HepG2 (cell line): ENCODE data around the gene SELENOV. TPM values are rescaled to one million over a fixed set of nuclear protein-coding genes. Genes with fewer than 3 reads are reported as not detected.

Experiments
- ATAC-seq: fragments of 200-7000 bp; cut with Tn5 transposase; 3 replicates; pipeline ENCODE4 v1.9.1; 2020; ENCODE audit warnings: mild to moderate bottlenecking, moderate library complexity
- BruUV-seq: library from RNA; stranded (reverse); fragments of 400-500 nt; replicated peaks from 2 replicates; lab custom pipeline; 2021; lab: Mats Ljungman, UMichigan
- CTCF ChIA-PET: fragments of 300-600 bp; formaldehyde crosslinking; extraction: SDS; loops from one replicate; lab custom pipeline; 2021; ENCODE audit warnings: low total read pairs, inconsistent platforms, low intra/inter-chr PET ratio; lab: Yijun Ruan, JAX
- POLR2A ChIA-PET: fragments of 350-600 bp; sonication (Branson Sonifier 250); formaldehyde crosslinking; loops from one replicate; lab custom pipeline; 2020; ENCODE audit warnings: antibody characterized with exemption, inconsistent platforms; lab: Yijun Ruan, JAX
- DNase-seq: peaks from one replicate; pipeline ENCODE4 v3.0.0-alpha.2; 2015; ENCODE audit warnings: low spot score
- FAIRE-seq: peaks from 3 replicates; lab custom pipeline; 2011; peaks lifted over from hg19 to GRCh38; lab: Jason Lieb, UNC
- H2AFZ ChIP-seq: one replicate; pipeline ENCODE4 v1.6.1; 2011; ENCODE audit warnings: low read length, inconsistent platforms
- H3K27ac ChIP-seq: fragments of 300-600 bp; 3 replicates; pipeline ENCODE4 v1.8.0; 2011; ENCODE audit warnings: mixed run types, mild to moderate bottlenecking, mixed read lengths, low read length, inconsistent platforms; ENCODE audit not compliant: insufficient read depth; ENCODE audit errors: extremely low read length
- H3K27me3 ChIP-seq, 2 experiments: fragments of 200-600 bp in 1 of 2; 2 replicates in 1 of 2; 3 replicates in 1 of 2; pipeline versions ENCODE4 v1.6.0 to v1.8.0; 2011; ENCODE audit warnings: low read length in 2 of 2, mild to moderate bottlenecking in 2 of 2, moderate library complexity in 2 of 2, inconsistent platforms in 1 of 2; ENCODE audit not compliant: insufficient read depth in 2 of 2, control insufficient read depth in 1 of 2
- H3K36me3 ChIP-seq, 2 experiments: fragments of 200-600 bp in 1 of 2; replicated peaks in 1 of 2; 2 replicates in 1 of 2; 3 replicates in 1 of 2; pipeline versions ENCODE4 v1.5.1 to v1.8.0; 2011; ENCODE audit warnings: low read length in 2 of 2, inconsistent platforms in 1 of 2; ENCODE audit not compliant: insufficient read depth in 2 of 2, control insufficient read depth in 1 of 2
- H3K4me1 ChIP-seq: 2 replicates; pipeline ENCODE4 v1.5.1; 2012; ENCODE audit warnings: low read length, inconsistent platforms; ENCODE audit not compliant: insufficient read depth
- H3K4me2 ChIP-seq: 2 replicates; pipeline ENCODE4 v1.6.0; 2011; ENCODE audit warnings: low read depth, low read length, inconsistent platforms
- H3K4me3 ChIP-seq, 3 experiments: fragments of 200-600 bp in 1 of 3; sonication (generic), shearing (Covaris generic) in 1 of 3; replicated peaks in 1 of 3; 2 replicates each; pipeline ENCODE4 v1.5.1; 2011 to 2016; ENCODE audit warnings: low read length in 3 of 3, inconsistent platforms in 2 of 3, low read depth in 2 of 3, mild to moderate bottlenecking in 2 of 3, control low read depth in 1 of 3, mixed read lengths in 1 of 3; ENCODE audit not compliant: insufficient read depth in 1 of 3
- H3K79me2 ChIP-seq: one replicate; pipeline ENCODE4 v1.6.1; 2011; ENCODE audit warnings: low read length, inconsistent platforms; ENCODE audit not compliant: insufficient read depth
- H3K9ac ChIP-seq: 2 replicates; pipeline ENCODE4 v1.6.0; 2011; ENCODE audit warnings: mild to moderate bottlenecking, low read depth, low read length, inconsistent platforms; ENCODE audit not compliant: insufficient read depth
- H3K9me3 ChIP-seq: 2 replicates; pipeline ENCODE4 v1.5.1; 2012; ENCODE audit warnings: mild to moderate bottlenecking, low read length
- H4K20me1 ChIP-seq: 2 replicates; pipeline ENCODE4 v1.6.0; 2011; ENCODE audit warnings: inconsistent platforms, mild to moderate bottlenecking, low read length, moderate library complexity; ENCODE audit not compliant: insufficient read depth
- CENPX ChIP-seq: sonication (generic); formaldehyde crosslinking; IDR thresholded peaks from 2 replicates; pipeline ENCODE4 v1.9.0; 2021; ENCODE audit warnings: mild to moderate bottlenecking, missing genetic modification reagents, moderate library complexity
- HOXD1 ChIP-seq: sonication (generic); formaldehyde crosslinking; IDR thresholded peaks from 2 replicates; pipeline ENCODE4 v1.5.0; 2020; ENCODE audit warnings: missing genetic modification reagents
- IKZF4 ChIP-seq: sonication (generic); formaldehyde crosslinking; IDR thresholded peaks from 2 replicates; pipeline ENCODE4 v1.5.1; 2020; ENCODE audit warnings: borderline replicate concordance, mild to moderate bottlenecking, low read depth, missing genetic modification reagents; ENCODE audit errors: not compliant biosample characterization
- RAD21 ChIP-seq: fragments of 450-650 bp; formaldehyde crosslinking; IDR thresholded peaks from 2 replicates; pipeline ENCODE4 v1.5.0; 2020; ENCODE audit warnings: mild to moderate bottlenecking
- RFX1 ChIP-seq: fragments of 450-650 bp; IDR thresholded peaks from 2 replicates; pipeline ENCODE4 v1.6.1; 2017
- TFDP1 ChIP-seq: IDR thresholded peaks from 2 replicates; pipeline ENCODE4 v1.6.1; 2016; ENCODE audit warnings: missing compliant biosample characterization, missing genetic modification reagents, borderline replicate concordance
- U2AF2 ChIP-seq: fragments of 200-400 bp; formaldehyde crosslinking; IDR thresholded peaks from 2 replicates; pipeline ENCODE4 v1.6.1; 2017; ENCODE audit warnings: low read depth, mild to moderate bottlenecking, low read length
- ZC3H4 ChIP-seq: sonication (generic); formaldehyde crosslinking; IDR thresholded peaks from 2 replicates; pipeline ENCODE4 v1.4.0; 2020; ENCODE audit warnings: missing genetic modification reagents, borderline replicate concordance
- ZNF138 ChIP-seq: sonication (generic); formaldehyde crosslinking; IDR thresholded peaks from 2 replicates; pipeline ENCODE4 v1.5.0; 2020; ENCODE audit warnings: mild to moderate bottlenecking, low read depth, missing genetic modification reagents
- ZNF160 ChIP-seq: sonication (generic); formaldehyde crosslinking; IDR thresholded peaks from 2 replicates; pipeline ENCODE4 v1.8.0; 2022; ENCODE audit warnings: mild to moderate bottlenecking, inconsistent platforms, missing genetic modification reagents
- ZNF660 ChIP-seq: sonication (generic); formaldehyde crosslinking; IDR thresholded peaks from 2 replicates; pipeline ENCODE4 v1.5.1; 2020; ENCODE audit warnings: mild to moderate bottlenecking, low read depth, missing genetic modification reagents, borderline replicate concordance
- ZNF7 ChIP-seq: IDR thresholded peaks from 2 replicates; pipeline ENCODE4 v1.6.1; 2016; ENCODE audit warnings: missing biosample characterization, missing genetic modification reagents
- ZNF878 ChIP-seq: sonication (generic); formaldehyde crosslinking; IDR thresholded peaks from 2 replicates; pipeline ENCODE4 v1.8.1; 2023; ENCODE audit warnings: mild to moderate bottlenecking, missing genetic modification reagents, moderate library complexity
- ZSCAN12 ChIP-seq: sonication (generic); formaldehyde crosslinking; IDR thresholded peaks from 2 replicates; pipeline ENCODE4 v1.9.0; 2021; ENCODE audit warnings: mild to moderate bottlenecking, missing genetic modification reagents
- whole genome bisulfite sequencing: methylation state at CpG from one replicate; pipeline ENCODE4 v1.1.6; 2017; ENCODE audit warnings: low lambda C conversion rate; 5-methylcytosine and 5-hydroxymethylcytosine counted together
- in situ Hi-C: cut with HindIII; loops from 2 replicates; pipeline ENCODE4 v1.10.0; 2017; ENCODE audit warnings: low pct_unique_long_range_greater_than_20kb; ENCODE audit not compliant: extremely low pct_ligation_motif_present
- intact Hi-C: fragments of 100-400 bp; cut with micrococcal nuclease; formaldehyde crosslinking; loops from one replicate; pipeline ENCODE4 v1.10.0; 2022; ENCODE audit not compliant: unreplicated experiment
- polyA plus RNA-seq, 8 experiments: library from polyadenylated mRNA; depleted of rRNA in 3 of 8; stranded (reverse) in 7 of 8; unstranded in 1 of 8; fragments of >200 nt; fragmentation: Illumina TruSeq in 4 of 8; extraction: Trizol in 4 of 8; gene quantifications; 2 replicates each; pipeline versions ENCODE4 v1.2.1 to v1.2.3, GENCODE V29; 2011 to 2016; ENCODE audit warnings: low read depth in 4 of 8, missing spikeins in 1 of 8, mixed read lengths in 1 of 8; ENCODE audit not compliant: insufficient read depth in 1 of 8
- total RNA-seq, 5 experiments: library from RNA; depleted of rRNA; stranded (reverse); fragments of >200 nt; fragmentation: Illumina TruSeq; extraction: Trizol; gene quantifications; 2 replicates each; pipeline ENCODE4 v1.2.3, GENCODE V29; 2016; ENCODE audit warnings: low read depth in 1 of 5
- TF ChIP-seq, protein P1 (sequence below): sonication (generic); formaldehyde crosslinking; IDR thresholded peaks from 2 replicates; pipeline ENCODE4 v1.4.0; 2020; ENCODE audit warnings: mild to moderate bottlenecking, missing genetic modification reagents
- TF ChIP-seq, protein P2 (sequence below): sonication (generic); formaldehyde crosslinking; IDR thresholded peaks from 2 replicates; pipeline ENCODE4 v1.4.0; 2020; ENCODE audit warnings: low read depth, missing genetic modification reagents
- TF ChIP-seq, protein P3 (sequence below): sonication (generic); formaldehyde crosslinking; IDR thresholded peaks from 2 replicates; pipeline ENCODE4 v1.5.0; 2020; ENCODE audit warnings: mild to moderate bottlenecking, missing genetic modification reagents, borderline replicate concordance

The SELENOV gene
- total and polyA plus RNA-seq, 2 of the 13 experiments (the other 11 are each of a cell fraction or from before 2014, with no cell fraction given) = not detected

GRCh38 chr19:39475748-39476147, 39.2 kb upstream of the SELENOV start:
- H3K9ac ChIP-seq = no peak overlapping the region
- no CpG with 5 or more reads among the region's 2 CpGs for WGBS
- FAIRE-seq = no peak
- ATAC-seq = no peak
- no peak overlapping the region for H2AFZ ChIP-seq
- H4K20me1 ChIP-seq = no peaks in the 10 kb centered on the region
- H3K27ac ChIP-seq = no peak overlapping the region
- H3K9me3 ChIP-seq = no peaks in the 10 kb centered on the region
- in situ Hi-C loops = no loop called here
- BruUV-seq = TSS peak; percentile 28
- peaks cover 11% of the 10 kb centered on the region; the same call in 1 of the 2 replicates for H3K4me1 ChIP-seq
- ChIA-PET CTCF (interaction anchor here (1.1 to 2.9 kb wide), 3 partner anchors 57 to 196 kb away, joined by 3 to 20 read pairs (median 3); partner anchors contain the start of genes EID2B and PLEKHG2), POLR2A (interaction anchor here (1.7 kb wide), 1 partner anchor 40 kb away, joined by 8 read pairs; the partner anchor contains the start of gene RPS16)
- H3K4me3 ChIP-seq = no peak overlapping the region
- H3K27me3 ChIP-seq = no peaks in the 10 kb centered on the region; a peak in 2 of 5 replicates
- intact Hi-C loops = no loop called here
- peaks cover under 1% of the 10 kb centered on the region for H3K79me2 ChIP-seq
- DNase-seq = no peak
- H3K36me3 ChIP-seq = peaks cover 22 to 53% of the 10 kb centered on the region in 2 experiments
- no peak overlapping the region for H3K4me2 ChIP-seq
- TF ChIP-seq RAD21 (no peak), TFDP1 (CRISPR knock-in tag) (no peak), RFX1 (no peak), CENPX (CRISPR knock-in tag) (no peak), ZNF878 (CRISPR knock-in tag) (no peak), IKZF4 (no peak), U2AF2 (no peak), HOXD1 (CRISPR knock-in tag) (no peak), ZNF160 (no peak), ZC3H4 (no peak), ZNF660 (CRISPR knock-in tag) (no peak), ZNF7 (CRISPR knock-in tag) (no peak), ZSCAN12 (CRISPR knock-in tag) (no peak), ZNF138 (CRISPR knock-in tag) (no peak)
- TF ChIP-seq, protein P1, sequence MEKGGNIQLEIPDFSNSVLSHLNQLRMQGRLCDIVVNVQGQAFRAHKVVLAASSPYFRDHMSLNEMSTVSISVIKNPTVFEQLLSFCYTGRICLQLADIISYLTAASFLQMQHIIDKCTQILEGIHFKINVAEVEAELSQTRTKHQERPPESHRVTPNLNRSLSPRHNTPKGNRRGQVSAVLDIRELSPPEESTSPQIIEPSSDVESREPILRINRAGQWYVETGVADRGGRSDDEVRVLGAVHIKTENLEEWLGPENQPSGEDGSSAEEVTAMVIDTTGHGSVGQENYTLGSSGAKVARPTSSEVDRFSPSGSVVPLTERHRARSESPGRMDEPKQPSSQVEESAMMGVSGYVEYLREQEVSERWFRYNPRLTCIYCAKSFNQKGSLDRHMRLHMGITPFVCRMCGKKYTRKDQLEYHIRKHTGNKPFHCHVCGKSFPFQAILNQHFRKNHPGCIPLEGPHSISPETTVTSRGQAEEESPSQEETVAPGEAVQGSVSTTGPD = no peak
- TF ChIP-seq, protein P2, sequence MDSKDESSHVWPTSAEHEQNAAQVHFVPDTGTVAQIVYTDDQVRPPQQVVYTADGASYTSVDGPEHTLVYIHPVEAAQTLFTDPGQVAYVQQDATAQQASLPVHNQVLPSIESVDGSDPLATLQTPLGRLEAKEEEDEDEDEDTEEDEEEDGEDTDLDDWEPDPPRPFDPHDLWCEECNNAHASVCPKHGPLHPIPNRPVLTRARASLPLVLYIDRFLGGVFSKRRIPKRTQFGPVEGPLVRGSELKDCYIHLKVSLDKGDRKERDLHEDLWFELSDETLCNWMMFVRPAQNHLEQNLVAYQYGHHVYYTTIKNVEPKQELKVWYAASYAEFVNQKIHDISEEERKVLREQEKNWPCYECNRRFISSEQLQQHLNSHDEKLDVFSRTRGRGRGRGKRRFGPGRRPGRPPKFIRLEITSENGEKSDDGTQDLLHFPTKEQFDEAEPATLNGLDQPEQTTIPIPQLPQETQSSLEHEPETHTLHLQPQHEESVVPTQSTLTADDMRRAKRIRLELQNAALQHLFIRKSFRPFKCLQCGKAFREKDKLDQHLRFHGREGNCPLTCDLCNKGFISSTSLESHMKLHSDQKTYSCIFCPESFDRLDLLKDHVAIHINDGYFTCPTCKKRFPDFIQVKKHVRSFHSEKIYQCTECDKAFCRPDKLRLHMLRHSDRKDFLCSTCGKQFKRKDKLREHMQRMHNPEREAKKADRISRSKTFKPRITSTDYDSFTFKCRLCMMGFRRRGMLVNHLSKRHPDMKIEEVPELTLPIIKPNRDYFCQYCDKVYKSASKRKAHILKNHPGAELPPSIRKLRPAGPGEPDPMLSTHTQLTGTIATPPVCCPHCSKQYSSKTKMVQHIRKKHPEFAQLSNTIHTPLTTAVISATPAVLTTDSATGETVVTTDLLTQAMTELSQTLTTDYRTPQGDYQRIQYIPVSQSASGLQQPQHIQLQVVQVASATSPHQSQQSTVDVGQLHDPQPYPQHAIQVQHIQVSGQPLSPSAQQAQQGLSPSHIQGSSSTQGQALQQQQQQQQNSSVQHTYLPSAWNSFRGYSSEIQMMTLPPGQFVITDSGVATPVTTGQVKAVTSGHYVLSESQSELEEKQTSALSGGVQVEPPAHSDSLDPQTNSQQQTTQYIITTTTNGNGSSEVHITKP = no peak
- TF ChIP-seq, protein P3, sequence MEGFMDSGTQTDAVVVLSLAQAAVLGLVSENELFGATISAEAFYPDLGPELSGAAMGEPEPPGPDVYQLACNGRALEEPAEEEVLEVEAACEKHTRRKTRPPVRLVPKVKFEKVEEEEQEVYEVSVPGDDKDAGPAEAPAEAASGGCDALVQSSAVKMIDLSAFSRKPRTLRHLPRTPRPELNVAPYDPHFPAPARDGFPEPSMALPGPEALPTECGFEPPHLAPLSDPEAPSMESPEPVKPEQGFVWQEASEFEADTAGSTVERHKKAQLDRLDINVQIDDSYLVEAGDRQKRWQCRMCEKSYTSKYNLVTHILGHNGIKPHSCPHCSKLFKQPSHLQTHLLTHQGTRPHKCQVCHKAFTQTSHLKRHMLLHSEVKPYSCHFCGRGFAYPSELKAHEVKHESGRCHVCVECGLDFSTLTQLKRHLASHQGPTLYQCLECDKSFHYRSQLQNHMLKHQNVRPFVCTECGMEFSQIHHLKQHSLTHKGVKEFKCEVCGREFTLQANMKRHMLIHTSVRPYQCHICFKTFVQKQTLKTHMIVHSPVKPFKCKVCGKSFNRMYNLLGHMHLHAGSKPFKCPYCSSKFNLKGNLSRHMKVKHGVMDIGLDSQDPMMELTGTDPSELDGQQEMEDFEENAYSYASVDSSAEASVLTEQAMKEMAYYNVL (CRISPR knock-in tag) = no peak
